GM12891 (cell line): ENCODE results near the gene PEX11A.

Experiments used
- PAX5 ChIP-seq: IDR thresholded peaks from 2 replicates; pipeline ENCODE4 v1.6.1; 2011; ENCODE audit warnings: low read length, moderate library complexity, mild to moderate bottlenecking; ENCODE audit not compliant: insufficient read depth, severe bottlenecking
- POLR2A ChIP-seq: IDR thresholded peaks from 2 replicates; pipeline ENCODE4 v1.6.1; 2011; ENCODE audit warnings: low read depth, low read length, control low read depth
- POLR2AphosphoS5 ChIP-seq: IDR thresholded peaks from 2 replicates; pipeline ENCODE4 v1.6.1; 2011; ENCODE audit warnings: low read depth, low read length, control low read depth
- POU2F2 ChIP-seq: IDR thresholded peaks from 2 replicates; pipeline ENCODE4 v1.6.1; 2011; ENCODE audit warnings: low read depth, mild to moderate bottlenecking, control low read depth, low read length, moderate library complexity
- SPI1 ChIP-seq: IDR thresholded peaks from 2 replicates; pipeline ENCODE4 v1.6.1; 2011; ENCODE audit warnings: low read depth, low read length, control low read depth
- TAF1 ChIP-seq: IDR thresholded peaks from 2 replicates; pipeline ENCODE4 v1.6.1; 2011; ENCODE audit warnings: low read depth, low read length, control low read depth

GRCh38 chr15:89646416-89647141, 44.0 kb downstream of the PEX11A start:
- TF ChIP-seq POLR2AphosphoS5 (no peak), POLR2A (no peak), PAX5 (no peak), TAF1 (no peak), SPI1 (no peak), POU2F2 (no peak)
